HepG2 (cell line): ENCODE data around the gene RASGRF1. TPM values are rescaled to one million over a fixed set of nuclear protein-coding genes. Genes with fewer than 3 reads are reported as not detected.

Experiments
- ATAC-seq: fragments of 200-7000 bp; cut with Tn5 transposase; 3 replicates; pipeline ENCODE4 v1.9.1; 2020; ENCODE audit warnings: mild to moderate bottlenecking, moderate library complexity
- BruUV-seq: library from RNA; stranded (reverse); fragments of 400-500 nt; replicated peaks from 2 replicates; lab custom pipeline; 2021; lab: Mats Ljungman, UMichigan
- CTCF ChIA-PET: fragments of 300-600 bp; formaldehyde crosslinking; extraction: SDS; loops from one replicate; lab custom pipeline; 2021; ENCODE audit warnings: low total read pairs, inconsistent platforms, low intra/inter-chr PET ratio; lab: Yijun Ruan, JAX
- POLR2A ChIA-PET: fragments of 350-600 bp; sonication (Branson Sonifier 250); formaldehyde crosslinking; loops from one replicate; lab custom pipeline; 2020; ENCODE audit warnings: antibody characterized with exemption, inconsistent platforms; lab: Yijun Ruan, JAX
- DNase-seq: peaks from one replicate; pipeline ENCODE4 v3.0.0-alpha.2; 2015; ENCODE audit warnings: low spot score
- FAIRE-seq: peaks from 3 replicates; lab custom pipeline; 2011; peaks lifted over from hg19 to GRCh38; lab: Jason Lieb, UNC
- H2AFZ ChIP-seq: one replicate; pipeline ENCODE4 v1.6.1; 2011; ENCODE audit warnings: low read length, inconsistent platforms
- H3K27ac ChIP-seq: fragments of 300-600 bp; 3 replicates; pipeline ENCODE4 v1.8.0; 2011; ENCODE audit warnings: mixed run types, mild to moderate bottlenecking, mixed read lengths, low read length, inconsistent platforms; ENCODE audit not compliant: insufficient read depth; ENCODE audit errors: extremely low read length
- H3K27me3 ChIP-seq, 2 experiments: fragments of 200-600 bp in 1 of 2; 2 replicates in 1 of 2; 3 replicates in 1 of 2; pipeline versions ENCODE4 v1.6.0 to v1.8.0; 2011; ENCODE audit warnings: low read length in 2 of 2, mild to moderate bottlenecking in 2 of 2, moderate library complexity in 2 of 2, inconsistent platforms in 1 of 2; ENCODE audit not compliant: insufficient read depth in 2 of 2, control insufficient read depth in 1 of 2
- H3K36me3 ChIP-seq, 2 experiments: fragments of 200-600 bp in 1 of 2; replicated peaks in 1 of 2; 2 replicates in 1 of 2; 3 replicates in 1 of 2; pipeline versions ENCODE4 v1.5.1 to v1.8.0; 2011; ENCODE audit warnings: low read length in 2 of 2, inconsistent platforms in 1 of 2; ENCODE audit not compliant: insufficient read depth in 2 of 2, control insufficient read depth in 1 of 2
- H3K4me1 ChIP-seq: 2 replicates; pipeline ENCODE4 v1.5.1; 2012; ENCODE audit warnings: low read length, inconsistent platforms; ENCODE audit not compliant: insufficient read depth
- H3K4me2 ChIP-seq: 2 replicates; pipeline ENCODE4 v1.6.0; 2011; ENCODE audit warnings: low read depth, low read length, inconsistent platforms
- H3K4me3 ChIP-seq, 3 experiments: fragments of 200-600 bp in 1 of 3; sonication (generic), shearing (Covaris generic) in 1 of 3; replicated peaks in 1 of 3; 2 replicates each; pipeline ENCODE4 v1.5.1; 2011 to 2016; ENCODE audit warnings: low read length in 3 of 3, inconsistent platforms in 2 of 3, low read depth in 2 of 3, mild to moderate bottlenecking in 2 of 3, control low read depth in 1 of 3, mixed read lengths in 1 of 3; ENCODE audit not compliant: insufficient read depth in 1 of 3
- H3K79me2 ChIP-seq: one replicate; pipeline ENCODE4 v1.6.1; 2011; ENCODE audit warnings: low read length, inconsistent platforms; ENCODE audit not compliant: insufficient read depth
- H3K9ac ChIP-seq: 2 replicates; pipeline ENCODE4 v1.6.0; 2011; ENCODE audit warnings: mild to moderate bottlenecking, low read depth, low read length, inconsistent platforms; ENCODE audit not compliant: insufficient read depth
- H3K9me3 ChIP-seq: 2 replicates; pipeline ENCODE4 v1.5.1; 2012; ENCODE audit warnings: mild to moderate bottlenecking, low read length
- H4K20me1 ChIP-seq: 2 replicates; pipeline ENCODE4 v1.6.0; 2011; ENCODE audit warnings: inconsistent platforms, mild to moderate bottlenecking, low read length, moderate library complexity; ENCODE audit not compliant: insufficient read depth
- CTCF ChIP-seq: sonication (generic); formaldehyde crosslinking; IDR thresholded peaks from 2 replicates; pipeline ENCODE4 v1.5.0; 2020; ENCODE audit warnings: mild to moderate bottlenecking, missing genetic modification reagents, moderate library complexity
- HNRNPL ChIP-seq: fragments of 200-400 bp; formaldehyde crosslinking; IDR thresholded peaks from 2 replicates; pipeline ENCODE4 v1.6.1; 2017; ENCODE audit warnings: mild to moderate bottlenecking, low read depth, low read length
- KDM6A ChIP-seq: IDR thresholded peaks from 2 replicates; pipeline ENCODE4 v1.6.1; 2016; ENCODE audit warnings: low read depth
- LCORL ChIP-seq, 2 experiments: fragments of 450-650 bp in 1 of 2; sonication (generic) in 1 of 2; formaldehyde crosslinking in 1 of 2; IDR thresholded peaks; 2 replicates each; pipeline versions ENCODE4 v1.5.0 to v1.6.1; 2017 to 2020; ENCODE audit warnings: antibody characterized with exemption in 1 of 2, missing genetic modification reagents in 1 of 2
- POLR2AphosphoS5 ChIP-seq: IDR thresholded peaks from 2 replicates; pipeline ENCODE4 v1.6.1; 2012; ENCODE audit warnings: low read depth, low read length
- SATB2 ChIP-seq: sonication (generic); formaldehyde crosslinking; IDR thresholded peaks from 2 replicates; pipeline ENCODE4 v1.5.0; 2020; ENCODE audit warnings: missing genetic modification reagents
- SP1 ChIP-seq, 2 experiments: fragments of 450-650 bp in 1 of 2; sonication (generic) in 1 of 2; formaldehyde crosslinking in 1 of 2; IDR thresholded peaks; 2 replicates each; pipeline versions ENCODE4 v1.4.0 to v1.6.1; 2016 to 2020; ENCODE audit warnings: missing genetic modification reagents in 1 of 2
- TFDP1 ChIP-seq: IDR thresholded peaks from 2 replicates; pipeline ENCODE4 v1.6.1; 2016; ENCODE audit warnings: missing compliant biosample characterization, missing genetic modification reagents, borderline replicate concordance
- ZBTB3 ChIP-seq: sonication (generic); formaldehyde crosslinking; IDR thresholded peaks from 2 replicates; pipeline ENCODE4 v1.4.0; 2020; ENCODE audit warnings: low read depth, mild to moderate bottlenecking, moderate library complexity, missing genetic modification reagents, borderline replicate concordance
- ZNF652 ChIP-seq: IDR thresholded peaks from 2 replicates; pipeline ENCODE4 v1.6.1; 2016; ENCODE audit warnings: low read depth, borderline replicate concordance
- ZNF687 ChIP-seq: sonication (generic); formaldehyde crosslinking; IDR thresholded peaks from 2 replicates; pipeline ENCODE4 v1.5.1; 2020; ENCODE audit warnings: mild to moderate bottlenecking, missing genetic modification reagents, moderate library complexity
- ZNF839 ChIP-seq: sonication (generic); formaldehyde crosslinking; IDR thresholded peaks from 2 replicates; pipeline ENCODE4 v1.4.0; 2020; ENCODE audit warnings: missing genetic modification reagents, mild to moderate bottlenecking, borderline replicate concordance
- WGBS: methylation state at CpG from one replicate; pipeline ENCODE4 v1.1.6; 2017; ENCODE audit warnings: low lambda C conversion rate; 5-methylcytosine and 5-hydroxymethylcytosine counted together
- in situ Hi-C: cut with HindIII; loops from 2 replicates; pipeline ENCODE4 v1.10.0; 2017; ENCODE audit warnings: low pct_unique_long_range_greater_than_20kb; ENCODE audit not compliant: extremely low pct_ligation_motif_present
- intact Hi-C: fragments of 100-400 bp; cut with micrococcal nuclease; formaldehyde crosslinking; loops from one replicate; pipeline ENCODE4 v1.10.0; 2022; ENCODE audit not compliant: unreplicated experiment
- polyA plus RNA-seq, 8 experiments: library from polyadenylated mRNA; depleted of rRNA in 3 of 8; stranded (reverse) in 7 of 8; unstranded in 1 of 8; fragments of >200 nt; fragmentation: Illumina TruSeq in 4 of 8; extraction: Trizol in 4 of 8; gene quantifications; 2 replicates each; pipeline versions ENCODE4 v1.2.1 to v1.2.3, GENCODE V29; 2011 to 2016; ENCODE audit warnings: low read depth in 4 of 8, missing spikeins in 1 of 8, mixed read lengths in 1 of 8; ENCODE audit not compliant: insufficient read depth in 1 of 8
- total RNA-seq, 5 experiments: library from RNA; depleted of rRNA; stranded (reverse); fragments of >200 nt; fragmentation: Illumina TruSeq; extraction: Trizol; gene quantifications; 2 replicates each; pipeline ENCODE4 v1.2.3, GENCODE V29; 2016; ENCODE audit warnings: low read depth in 1 of 5
- TF ChIP-seq, protein P1 (sequence below): sonication (generic); formaldehyde crosslinking; IDR thresholded peaks from 2 replicates; pipeline ENCODE4 v1.4.0; 2020; ENCODE audit warnings: missing genetic modification reagents
- TF ChIP-seq, protein P2 (sequence below): sonication (generic); formaldehyde crosslinking; IDR thresholded peaks from 2 replicates; pipeline ENCODE4 v1.4.0; 2020; ENCODE audit warnings: missing genetic modification reagents

RASGRF1 gene
- total and polyA plus RNA-seq, 2 of the 13 experiments (the other 11 are each of a cell fraction or from before 2014, with no cell fraction given), result 0.55 to 3.0 TPM

DNA sequence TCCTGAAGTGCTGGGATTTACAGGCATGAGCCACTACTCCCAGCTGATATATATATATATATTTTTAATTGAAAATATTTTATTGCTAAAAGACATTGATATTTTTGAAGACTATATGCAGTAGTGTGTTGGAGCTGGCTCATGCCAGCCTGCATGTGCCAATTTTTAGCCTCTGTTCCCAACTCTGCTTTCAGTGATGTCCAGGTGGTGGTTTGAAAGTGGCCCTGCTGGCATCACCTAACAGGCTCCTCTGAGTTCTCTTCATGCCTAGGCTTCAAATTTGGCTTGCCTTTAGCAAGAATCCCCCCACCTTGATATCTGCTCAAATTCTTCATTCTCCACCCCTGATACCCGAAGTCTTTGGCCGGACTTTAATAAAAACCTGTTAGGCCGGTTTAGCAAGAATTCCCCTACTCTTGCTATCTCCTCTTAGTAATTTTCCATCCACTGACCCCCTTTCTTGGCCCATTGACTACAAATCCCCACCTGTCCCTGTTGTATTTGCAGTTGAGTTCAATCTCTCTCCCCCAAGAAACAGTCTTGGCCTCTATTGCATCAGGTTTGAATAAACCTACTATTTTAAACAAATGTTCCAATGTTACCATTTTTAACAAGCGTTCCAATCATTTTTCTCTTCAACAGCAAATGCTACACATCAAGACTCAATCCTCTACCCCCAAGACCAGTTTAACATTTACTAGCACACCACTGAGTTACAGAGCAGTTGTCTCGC lies 121.9 kb downstream of the RASGRF1 start:
- CTCF ChIA-PET, result no interaction called here
- no peaks in the 10 kb centered on the region for H3K9me3 ChIP-seq
- no peaks in the 10 kb centered on the region for H3K27me3 ChIP-seq
- TF ChIP-seq LCORL (IDR thresholded peaks at IDR 0.05), result no peak
- TF ChIP-seq LCORL (CRISPR knock-in tag; IDR thresholded peaks at IDR 0.05), result no peak
- TF ChIP-seq ZBTB3 (CRISPR knock-in tag), result no peak
- TF ChIP-seq POLR2AphosphoS5, result no peak
- no peak for TF ChIP-seq HNRNPL
- TF ChIP-seq, protein P1, sequence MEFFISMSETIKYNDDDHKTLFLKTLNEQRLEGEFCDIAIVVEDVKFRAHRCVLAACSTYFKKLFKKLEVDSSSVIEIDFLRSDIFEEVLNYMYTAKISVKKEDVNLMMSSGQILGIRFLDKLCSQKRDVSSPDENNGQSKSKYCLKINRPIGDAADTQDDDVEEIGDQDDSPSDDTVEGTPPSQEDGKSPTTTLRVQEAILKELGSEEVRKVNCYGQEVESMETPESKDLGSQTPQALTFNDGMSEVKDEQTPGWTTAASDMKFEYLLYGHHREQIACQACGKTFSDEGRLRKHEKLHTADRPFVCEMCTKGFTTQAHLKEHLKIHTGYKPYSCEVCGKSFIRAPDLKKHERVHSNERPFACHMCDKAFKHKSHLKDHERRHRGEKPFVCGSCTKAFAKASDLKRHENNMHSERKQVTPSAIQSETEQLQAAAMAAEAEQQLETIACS (CRISPR knock-in tag), result no peak
- TF ChIP-seq ZNF839, result no peak
- TF ChIP-seq CTCF (CRISPR knock-in tag), result no peak
- TF ChIP-seq SATB2 (CRISPR knock-in tag), result no peak
- TF ChIP-seq SP1 (IDR thresholded peaks at IDR 0.05), result no peak
- TF ChIP-seq SP1 (CRISPR knock-in tag; IDR thresholded peaks at IDR 0.05), result no peak
- no peak for TF ChIP-seq KDM6A (CRISPR knock-in tag)
- no peak for TF ChIP-seq ZNF652 (CRISPR knock-in tag)
- no peak for TF ChIP-seq ZNF687 (CRISPR knock-in tag)
- TF ChIP-seq TFDP1 (CRISPR knock-in tag), result no peak
- TF ChIP-seq, protein P2, sequence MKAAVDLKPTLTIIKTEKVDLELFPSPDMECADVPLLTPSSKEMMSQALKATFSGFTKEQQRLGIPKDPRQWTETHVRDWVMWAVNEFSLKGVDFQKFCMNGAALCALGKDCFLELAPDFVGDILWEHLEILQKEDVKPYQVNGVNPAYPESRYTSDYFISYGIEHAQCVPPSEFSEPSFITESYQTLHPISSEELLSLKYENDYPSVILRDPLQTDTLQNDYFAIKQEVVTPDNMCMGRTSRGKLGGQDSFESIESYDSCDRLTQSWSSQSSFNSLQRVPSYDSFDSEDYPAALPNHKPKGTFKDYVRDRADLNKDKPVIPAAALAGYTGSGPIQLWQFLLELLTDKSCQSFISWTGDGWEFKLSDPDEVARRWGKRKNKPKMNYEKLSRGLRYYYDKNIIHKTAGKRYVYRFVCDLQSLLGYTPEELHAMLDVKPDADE (CRISPR knock-in tag), result no peak
- TF ChIP-seq, all 625 proteins: peak for 0
- no peak for DNase-seq
- WGBS, result 93% methylated on average over 5 of the region's 5 CpGs
- H3K4me1 ChIP-seq, result peaks cover 39% of the 10 kb centered on the region
- intact Hi-C loops (no loop called here), in situ Hi-C loops (no loop called here)
- no peak overlapping the region for H2AFZ ChIP-seq
- FAIRE-seq, result no peak
- POLR2A ChIA-PET, result interaction anchor here (1.1 kb wide), 1 partner anchor 26 kb away, joined by 4 read pairs; no protein-coding TSS in a partner anchor
- H4K20me1 ChIP-seq, result no peaks in the 10 kb centered on the region
- no TSS peak for BruUV-seq
- H3K4me2 ChIP-seq, result no peak overlapping the region
- H3K9ac ChIP-seq, result no peak overlapping the region
- H3K4me3 ChIP-seq, result no peak overlapping the region
- no peak overlapping the region for H3K27ac ChIP-seq
- no peaks in the 10 kb centered on the region for H3K79me2 ChIP-seq
- no peak for ATAC-seq
- no peaks in the 10 kb centered on the region for H3K36me3 ChIP-seq
